ENCODE results near the gene TCF15. TPM values are rescaled to one million over a fixed set of nuclear protein-coding genes. Genes with fewer than 3 reads are reported as not detected.

Gene TCF15
- polyA plus RNA-seq, 2 of the 4 experiments (the other 2 are of a cell fraction) = not detected

- no peak; the same call in 1 of the 2 replicates for TF ChIP-seq RCOR1 (IDR thresholded peaks at IDR 0.05; ENCODE audit: low read depth, low read length)
- TF ChIP-seq MYC (IDR thresholded peaks at IDR 0.05; ENCODE audit: borderline replicate concordance, low read length) = no peak; the same call in 1 of the 2 replicates
- peak; percentile 55; the same call in 1 of the 2 replicates for TF ChIP-seq ATOH8 (CRISPR knock-in tag; IDR thresholded peaks at IDR 0.05; ENCODE audit: low read depth)
- no peak for TF ChIP-seq CBX2 (IDR thresholded peaks at IDR 0.05; ENCODE audit: borderline replicate concordance, low read depth)
- TF ChIP-seq RARB (CRISPR knock-in tag; IDR thresholded peaks at IDR 0.05) = 0 out of 2 replicates have a peak, but pooled peaks have one; percentile 27
- TF ChIP-seq ZC3H11A (IDR thresholded peaks at IDR 0.05) = peak; percentile 19; the same call in 1 of the 2 replicates
- peak; percentile 71; the same call in 1 of the 2 replicates for TF ChIP-seq ZNF302 (CRISPR knock-in tag; IDR thresholded peaks at IDR 0.05)
- TF ChIP-seq EHF (CRISPR knock-in tag; IDR thresholded peaks at IDR 0.05) = peak; percentile 72; the same call in 1 of the 2 replicates
Measured at GRCh38 chr20:653590-654416, 43.7 kb upstream of the TCF15 start (continued).

- no CpG with 5 or more reads among the region's 74 CpGs for WGBS (ENCODE audit: missing lambda C conversion rate)
- ChIA-PET CTCF (interaction anchor here (0.9 to 4.2 kb wide), 9 partner anchors 10 to 765 kb away, joined by 3 to 33 read pairs (median 4); partner anchors contain the start of gene SCRT2), POLR2A (interaction anchor here (1.4 kb wide), 1 partner anchor 14 kb away, joined by 4 read pairs; no protein-coding TSS in a partner anchor)
- DNase-seq (ENCODE audit: low read depth in 1 of 2, low spot score in 1 of 2) = peak; percentile 93 to 98
- peak within 1 kb of the TSS; percentile 98 for H3K27ac ChIP-seq
- peak within 1 kb of the TSS; percentile 81 for H3K4me2 ChIP-seq
- peaks cover 29% of the 10 kb centered on the region for H3K4me1 ChIP-seq
- peak within 1 kb of the TSS; percentile 87 for H3K4me3 ChIP-seq
- no peak for FAIRE-seq
- ATAC-seq = peak; percentile 83 to 86
- H3K9me3 ChIP-seq = 0 out of 3 replicates have a peak, but pooled peaks cover under 1% of the 10 kb centered on the region
- no peak for TF ChIP-seq KDM1A (IDR thresholded peaks at IDR 0.05; ENCODE audit: low read depth)
- no peak for TF ChIP-seq CEBPB (IDR thresholded peaks at IDR 0.05)
- TF ChIP-seq BHLHE40 (IDR thresholded peaks at IDR 0.05; ENCODE audit: low read depth, low read length) = no peak
- TF ChIP-seq CBX8 (IDR thresholded peaks at IDR 0.05) = no peak
- no peak for TF ChIP-seq ESRRA (IDR thresholded peaks at IDR 0.05; ENCODE audit: borderline replicate concordance, low read length)
- no peak for TF ChIP-seq FOSB (CRISPR knock-in tag; IDR thresholded peaks at IDR 0.05)
- TF ChIP-seq PHF8 (IDR thresholded peaks at IDR 0.05; ENCODE audit: borderline replicate concordance, low read depth) = no peak
- TF ChIP-seq ZNF302 (CRISPR knock-in tag; IDR thresholded peaks at IDR 0.05) = no peak
- peak; percentile 83; the same call in 2 of the 3 replicates for TF ChIP-seq BCL3 (IDR thresholded peaks at IDR 0.05)
- peak; percentile 72 for TF ChIP-seq FOSL2 (IDR thresholded peaks at IDR 0.05)
- peak; percentile 91 for TF ChIP-seq FOSL2 (CRISPR knock-in tag; IDR thresholded peaks at IDR 0.05)
- TF ChIP-seq MAFK (IDR thresholded peaks at IDR 0.05; ENCODE audit: partially characterized antibody) = peak; percentile 88
- no peak for TF ChIP-seq ZSCAN20 (CRISPR knock-in tag; IDR thresholded peaks at IDR 0.05)
- TF ChIP-seq RFX5 (IDR thresholded peaks at IDR 0.05) = no peak
- no peak for TF ChIP-seq RCOR1 (IDR thresholded peaks at IDR 0.05; ENCODE audit: low read depth, low read length)
- TF ChIP-seq HOXA7 (CRISPR knock-in tag; IDR thresholded peaks at IDR 0.05) = no peak
- peak; percentile 52 to 81; a peak in 3 of 5 replicates for TF ChIP-seq EP300 (IDR thresholded peaks at IDR 0.05)
- TF ChIP-seq FOXS1 (CRISPR knock-in tag; IDR thresholded peaks at IDR 0.05) = no peak
- no peak for TF ChIP-seq RARB (CRISPR knock-in tag; IDR thresholded peaks at IDR 0.05)
- TF ChIP-seq MAZ (IDR thresholded peaks at IDR 0.05; ENCODE audit: borderline replicate concordance, low read depth, low read length) = peak; percentile 73; the same call in 1 of the 2 replicates
- TF ChIP-seq SMC3 (IDR thresholded peaks at IDR 0.05) = peak; percentile 91
- no peak; the same call in 1 of the 2 replicates for TF ChIP-seq MYC (IDR thresholded peaks at IDR 0.05; ENCODE audit: borderline replicate concordance, low read length)
- TF ChIP-seq HOXB13 (CRISPR knock-in tag; IDR thresholded peaks at IDR 0.05; ENCODE audit: low read depth) = 0 out of 2 replicates have a peak, but pooled peaks have one; percentile 79
- peak; percentile 60; the same call in 1 of the 2 replicates for TF ChIP-seq EHF (CRISPR knock-in tag; IDR thresholded peaks at IDR 0.05)
- TF ChIP-seq CBX2 (IDR thresholded peaks at IDR 0.05; ENCODE audit: borderline replicate concordance, low read depth) = no peak
- no peak for TF ChIP-seq ELK1 (IDR thresholded peaks at IDR 0.05; ENCODE audit: low read depth, low read length)
- TF ChIP-seq CHD2 (IDR thresholded peaks at IDR 0.05; ENCODE audit: low read length, partially characterized antibody) = peak; percentile 19
- TF ChIP-seq ZC3H11A (IDR thresholded peaks at IDR 0.05) = no peak
- TF ChIP-seq CTCF (IDR thresholded peaks at IDR 0.05) = peak; percentile 93
- peak; percentile 93 for TF ChIP-seq POLR2A (IDR thresholded peaks at IDR 0.05; ENCODE audit: low read length)
- no peak for TF ChIP-seq POLR2AphosphoS2 (conservative IDR thresholded peaks at IDR 0.05; ENCODE audit: low read length)
Measured at GRCh38 chr20:653110-653589, 43.0 kb upstream of the TCF15 start, which contains the start of gene SRXN1. TSS of gene SRXN1 (minus strand) at chr20:653200. CDS start at chr20:653185, 15 bp downstream.
